ENCODE measurements around the gene EID1. TPM values are rescaled to one million over a fixed set of nuclear protein-coding genes. Genes with fewer than 3 reads are reported as not detected.

The EID1 gene
- total and polyA plus RNA-seq, 9 of the 15 experiments (the other 6 are each of a cell fraction or from before 2014, with no cell fraction given) = 46.5 to 211 (median 143) TPM

GRCh38 chr15:48868536-48868935 is 9.4 kb upstream of the EID1 start:
- Histone ChIP-seq H4K20me1 (replicated peaks; ENCODE audit: control insufficient read depth, insufficient read depth, low read length) (no peaks in the 10 kb centered on the region), H3K4me1 (replicated peaks in 1 of 2; ENCODE audit: control insufficient read depth in 2 of 2, insufficient read depth in 2 of 2, low read length in 2 of 2) (no peaks in the 10 kb centered on the region), H3K79me2 (ENCODE audit: control insufficient read depth, insufficient read depth, low read length) (no peaks in the 10 kb centered on the region), H3K27ac (ENCODE audit: extremely low read depth, low read depth, low read length) (no peak overlapping the region), H3K27me3 (ENCODE audit: control insufficient read depth in 2 of 2, insufficient read depth in 2 of 2, low read length in 2 of 2) (no peaks in the 10 kb centered on the region), H3K9me3 (replicated peaks; ENCODE audit: control insufficient read depth, insufficient read depth, low read depth, low read length) (no peaks in the 10 kb centered on the region), H3K9ac (ENCODE audit: insufficient read depth in 1 of 2, low read depth in 2 of 2, low read length in 2 of 2) (no peak overlapping the region), H3K4me3 (no peak overlapping the region), H3K36me3 (ENCODE audit: control insufficient read depth, insufficient read depth, low read length) (no peaks in the 10 kb centered on the region), H3K4me2 (ENCODE audit: insufficient read depth, low read length) (no peak overlapping the region), H3K9me1 (ENCODE audit: control insufficient read depth, insufficient read depth, low read length) (no peaks in the 10 kb centered on the region), H2AFZ (ENCODE audit: low read depth, low read length) (no peak overlapping the region)
- intact Hi-C loops (cut with micrococcal nuclease) (no loop called here), in situ Hi-C loops (cut with MboI) (loop anchor here (5.0 to 10.0 kb wide), 2 partner anchors 94 to 356 kb away; partner anchors contain the start of gene SHC4)
- POLR2A ChIA-PET = interaction anchor here (3.7 kb wide), 1 partner anchor 10 kb away, joined by 9 read pairs; no protein-coding TSS in a partner anchor
- TF ChIP-seq ARID1B (IDR thresholded peaks at IDR 0.05) (no peak), PTRF (tag; IDR thresholded peaks at IDR 0.05) (no peak), USF2 (CRISPR knock-in tag; IDR thresholded peaks at IDR 0.05) (no peak), ZNF717 (CRISPR knock-in tag; IDR thresholded peaks at IDR 0.05) (no peak), RAD51 (IDR thresholded peaks at IDR 0.05; ENCODE audit: borderline replicate concordance, low read depth) (no peak), ZNF785 (CRISPR knock-in tag; IDR thresholded peaks at IDR 0.05) (no peak), FOSL1 (tag; conservative IDR thresholded peaks at IDR 0.05) (no peak), HNRNPUL1 (IDR thresholded peaks at IDR 0.05; ENCODE audit: low read length) (no peak), NR0B1 (IDR thresholded peaks at IDR 0.05; ENCODE audit: partially characterized antibody) (no peak), GABPB1 (CRISPR knock-in tag; IDR thresholded peaks at IDR 0.05) (no peak), ZNF57 (CRISPR knock-in tag; IDR thresholded peaks at IDR 0.05) (no peak), TAF9B (IDR thresholded peaks at IDR 0.05; ENCODE audit: partially characterized antibody) (no peak)
- no peak for DNase-seq (ENCODE audit: extremely low read depth in 1 of 4, low spot score in 3 of 4)
- WGBS (ENCODE audit: insufficient coverage, low coverage, missing lambda C conversion rate) = 52% methylated on average over 2 of the region's 2 CpGs
- ATAC-seq = no peak
- no TSS peak for BruUV-seq (replicated peaks)
- CTCF ChIA-PET (ENCODE audit: low intra/inter-chr PET ratio) = no interaction called here
- no peak for FAIRE-seq
